HCEC 1CT (cell line): ENCODE data around the gene WDR88.
A peak's percentile ranks its signal among the peaks of the same experiment; 100 is the strongest.
"Not testable (repeated sequence)": the region's sequence is repeated elsewhere in the genome, so short reads cannot be mapped to it uniquely, and the experiment has no call there.

ENCODE experiments used
- DNase-seq: peaks from one replicate; pipeline ENCODE4 v3.0.0-alpha.2; 2017

WDR88 gene

DNA sequence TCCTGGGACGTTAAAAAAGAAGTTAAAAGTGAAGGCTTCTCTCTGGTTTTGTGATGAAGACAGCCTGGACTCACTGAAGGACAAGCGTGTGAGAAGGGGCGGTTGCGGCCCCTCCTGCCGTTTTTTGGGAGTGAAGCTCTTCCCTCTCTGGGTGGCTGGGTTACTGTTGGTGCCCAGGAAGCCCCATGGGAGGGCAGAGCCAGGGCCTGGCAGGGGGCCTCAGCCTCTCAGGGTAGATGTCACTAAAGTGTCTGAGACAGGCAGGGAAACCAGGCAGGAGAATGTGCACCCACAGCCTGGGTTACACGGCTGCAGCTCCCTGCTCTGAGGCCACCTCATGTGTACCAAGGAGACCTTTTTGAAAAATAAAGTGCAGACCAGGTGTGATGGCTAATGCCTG, 1.5 kb upstream of the WDR88 start:
- no peak for DNase-seq

DNA sequence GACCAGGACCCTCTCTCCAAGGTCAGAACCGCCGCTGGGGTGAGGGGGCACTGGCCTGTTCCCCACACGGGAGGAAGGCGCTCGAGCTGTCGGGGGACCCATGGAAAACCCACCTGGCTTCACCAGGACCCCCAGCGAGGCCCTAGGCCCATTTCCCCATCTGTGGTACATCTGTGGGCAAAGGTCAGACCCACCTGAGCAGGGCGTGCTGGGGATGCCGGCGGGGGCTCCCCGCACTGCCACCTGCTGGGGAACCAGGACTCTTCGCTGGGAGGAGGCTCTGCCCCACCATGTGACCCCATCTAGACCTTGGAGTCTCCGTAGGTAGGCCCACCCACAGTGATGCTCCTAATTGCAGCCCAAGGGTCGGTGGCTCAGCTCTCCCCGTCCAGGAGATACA, 511 bp downstream of the WDR88 start:
- DNase-seq = no peak

DNA sequence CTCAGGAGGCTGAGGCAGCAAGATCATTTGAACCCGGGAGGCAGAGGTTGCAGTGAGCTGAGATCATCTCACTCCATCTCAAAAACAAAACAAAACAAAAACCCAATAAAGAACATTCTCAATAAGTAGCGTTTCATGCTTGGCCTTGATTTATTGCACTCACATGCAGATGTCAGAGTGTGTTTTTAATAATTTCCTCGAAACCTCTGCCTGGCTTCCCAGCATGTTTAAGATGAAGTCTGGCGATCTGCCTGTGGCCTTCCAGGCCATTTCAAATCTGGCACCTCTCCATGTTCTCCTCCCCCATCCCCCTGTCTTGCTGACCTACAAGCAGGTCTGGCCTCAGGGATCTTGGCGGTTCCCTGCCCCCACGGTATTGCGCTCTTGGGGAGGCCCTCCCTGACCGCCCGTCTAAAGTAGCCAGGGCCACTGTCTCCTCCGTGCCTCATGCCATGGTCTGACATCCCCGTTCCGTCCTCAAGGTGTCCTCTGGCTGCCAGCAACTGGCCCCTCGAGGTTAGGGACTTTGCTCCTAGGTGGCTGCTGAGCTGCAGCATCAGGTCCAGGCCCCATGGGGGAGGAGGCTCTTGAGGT, 1.6 kb downstream of the WDR88 start:
- DNase-seq = no peak

DNA sequence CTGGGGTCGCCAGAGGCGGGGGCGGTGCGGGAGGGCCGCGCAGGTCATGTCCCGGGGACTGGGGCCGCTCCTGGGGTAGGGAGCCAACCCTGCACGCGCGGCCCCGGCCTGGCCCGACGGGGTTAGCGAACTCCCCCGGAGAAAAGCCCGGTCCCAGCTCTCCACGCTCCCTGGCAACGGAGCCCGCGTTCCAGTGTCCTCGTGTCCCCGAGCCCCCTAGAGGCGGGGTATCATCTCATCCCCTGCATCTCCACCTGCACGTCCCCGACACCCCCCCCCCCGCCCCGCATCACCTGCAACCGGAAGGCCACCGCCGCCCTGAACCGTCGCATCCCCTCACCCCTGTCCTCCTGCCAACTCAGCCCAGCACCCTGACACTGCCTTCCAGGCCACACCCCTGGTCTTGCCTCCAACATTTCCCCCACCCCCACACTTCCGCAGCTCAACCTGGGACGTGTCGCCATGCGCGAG, 2.7 kb downstream of the WDR88 start:
- DNase-seq = no peak

DNA sequence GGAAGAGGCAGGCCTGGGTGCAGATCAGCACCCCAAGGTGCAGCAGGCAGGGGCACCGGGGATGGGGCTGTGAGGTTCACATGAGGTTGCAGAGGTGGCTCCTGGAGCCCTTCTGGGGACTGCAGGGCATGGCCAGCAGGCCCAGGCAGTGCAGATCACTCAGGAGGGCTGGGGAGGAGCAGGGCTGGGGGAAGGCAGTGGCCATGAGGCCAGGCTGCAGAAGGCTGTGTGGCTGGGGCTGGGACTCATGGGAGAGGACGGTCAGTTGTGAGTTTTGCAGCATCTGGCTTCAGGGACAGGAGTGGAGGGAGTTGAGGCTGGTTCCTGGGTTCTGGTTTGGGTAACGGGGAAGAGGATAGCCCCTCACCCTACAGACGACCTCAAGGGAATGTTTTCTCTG, 7.3 kb downstream of the WDR88 start:
- no peak for DNase-seq

DNA sequence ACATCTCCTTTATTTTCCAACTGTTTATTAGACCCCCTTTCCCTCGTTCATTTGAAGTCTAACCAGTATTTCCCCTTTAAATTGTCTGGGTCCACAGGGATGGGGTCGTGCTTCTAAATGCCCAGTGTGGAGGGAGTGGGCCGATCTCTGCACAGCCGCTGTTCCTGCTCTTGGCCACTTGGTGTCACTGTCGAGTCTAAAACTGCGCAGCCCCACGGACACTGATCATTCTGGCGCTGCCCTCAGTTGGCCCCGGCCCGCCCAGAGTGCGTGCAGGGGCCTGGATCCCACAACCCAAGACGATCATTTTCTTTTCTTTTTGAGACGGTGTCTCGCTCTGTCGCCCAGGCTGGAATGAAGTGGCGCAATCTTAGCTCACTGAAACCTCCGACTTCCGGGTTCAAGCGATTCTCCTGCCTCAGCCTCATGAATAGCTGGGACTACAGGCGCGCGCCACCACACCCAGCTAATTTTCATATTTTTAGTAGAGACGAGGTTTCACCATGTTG, 12.0 kb downstream of the WDR88 start:
- DNase-seq = peak; percentile 43

DNA sequence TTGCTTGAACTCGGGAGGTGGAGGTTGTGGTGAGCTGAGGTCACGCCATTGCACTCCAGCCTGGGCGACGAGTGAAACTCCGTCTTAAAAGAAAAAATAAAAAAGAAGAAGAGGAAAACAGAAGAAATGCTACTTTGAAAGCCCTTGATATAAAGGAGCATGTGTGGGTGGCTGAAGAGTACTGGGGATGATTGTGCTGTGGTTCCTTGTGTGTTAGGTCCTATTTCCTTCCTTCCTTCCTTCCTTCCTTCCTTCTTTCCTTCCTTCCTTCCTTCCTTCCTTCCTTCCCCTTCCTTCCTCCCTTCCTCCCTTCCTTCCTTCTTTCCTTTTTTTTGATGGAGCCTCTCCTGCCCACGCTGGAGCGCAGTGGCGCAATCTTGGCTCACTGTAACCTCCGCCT, 14.3 kb downstream of the WDR88 start:
- no peak for DNase-seq

DNA sequence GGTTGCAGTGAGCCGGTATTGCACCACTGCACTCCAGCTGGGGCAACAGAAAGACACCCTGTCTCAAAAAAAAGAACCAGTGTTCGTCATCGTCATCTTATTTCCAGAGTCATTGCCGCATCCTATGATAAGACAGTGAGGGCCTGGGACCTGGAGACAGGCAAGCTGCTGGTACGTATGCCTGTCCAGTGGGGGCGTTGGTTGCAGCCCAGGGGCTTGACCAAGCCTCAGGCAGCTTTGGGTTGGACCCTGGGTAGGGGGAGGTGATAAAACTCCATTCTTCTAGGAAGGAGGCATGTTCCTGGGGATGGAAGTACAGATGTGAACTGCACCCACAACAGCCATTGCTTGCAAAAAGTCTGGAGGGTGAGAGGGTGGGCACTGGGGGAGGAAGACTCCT, 15.6 kb downstream of the WDR88 start:
- no peak for DNase-seq

DNA sequence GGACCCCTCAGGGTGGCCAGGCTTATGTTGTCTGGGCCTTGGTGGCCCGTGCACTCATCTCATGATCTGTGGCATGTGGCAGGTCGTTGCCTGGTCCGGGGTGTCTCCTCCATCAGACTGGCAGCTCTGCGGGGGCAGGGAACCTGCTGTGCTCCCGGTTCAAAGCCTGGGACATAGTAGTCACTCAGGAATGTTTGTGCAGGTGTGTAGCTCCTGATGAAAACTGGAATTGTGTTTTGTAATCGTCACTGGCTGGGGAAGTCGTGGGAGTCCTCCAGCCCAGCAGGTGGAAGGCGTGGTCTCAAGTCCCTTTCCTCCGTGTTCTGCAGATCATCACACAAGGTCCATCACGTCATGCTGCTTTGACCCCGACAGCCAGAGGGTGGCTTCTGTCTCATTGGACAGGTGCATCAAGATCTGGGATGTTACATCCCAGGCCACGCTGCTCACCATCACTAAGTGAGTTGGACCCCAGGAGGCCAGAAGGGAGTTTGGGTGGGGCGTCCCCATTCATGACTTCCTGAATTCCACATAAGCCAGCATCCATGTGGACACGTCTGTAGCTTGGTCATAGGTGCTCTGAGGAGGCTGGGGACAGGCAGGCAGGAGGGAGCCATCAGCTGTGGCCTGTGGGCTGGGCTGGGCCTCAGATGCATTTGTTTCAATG, 19.1 kb downstream of the WDR88 start:
- DNase-seq = no peak

DNA sequence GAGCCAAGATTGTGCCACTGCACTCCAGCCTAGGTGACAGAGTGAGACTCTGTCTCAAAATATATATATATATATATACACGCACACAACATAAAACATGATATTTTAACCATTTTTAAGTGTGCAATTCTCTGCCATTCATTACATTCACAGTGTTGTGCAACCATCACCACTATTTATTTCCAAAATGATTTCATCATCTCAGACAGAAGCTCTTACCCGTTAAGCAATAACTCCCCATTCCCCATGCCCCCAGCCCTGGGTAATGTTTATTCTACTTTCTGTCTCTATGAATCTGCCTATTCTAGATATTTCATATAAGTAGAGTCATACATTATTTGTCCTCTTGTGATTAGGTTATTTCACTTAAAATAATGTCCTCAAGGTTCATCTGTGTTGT, 20.3 kb downstream of the WDR88 start:
- no peak for DNase-seq

DNA sequence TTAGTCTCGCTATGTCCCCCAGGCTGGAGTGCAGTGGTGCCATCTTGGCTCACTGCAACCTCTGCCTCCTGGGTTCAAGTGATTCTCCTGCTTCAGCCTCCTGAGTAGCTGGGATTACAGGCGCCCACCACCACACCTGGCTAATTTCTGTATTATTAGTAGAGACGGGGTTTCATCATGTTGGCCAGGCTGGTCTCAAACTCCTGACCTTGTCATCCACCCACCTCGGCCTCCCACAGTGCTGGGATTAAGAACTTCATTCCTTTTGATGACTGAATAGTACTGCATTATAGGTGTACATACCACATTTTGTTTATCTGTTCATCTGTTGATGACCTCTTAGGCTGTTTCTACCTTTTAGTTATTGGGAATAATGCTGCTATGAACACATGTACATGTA, 20.7 kb downstream of the WDR88 start:
- not testable (repeated sequence) for DNase-seq

DNA sequence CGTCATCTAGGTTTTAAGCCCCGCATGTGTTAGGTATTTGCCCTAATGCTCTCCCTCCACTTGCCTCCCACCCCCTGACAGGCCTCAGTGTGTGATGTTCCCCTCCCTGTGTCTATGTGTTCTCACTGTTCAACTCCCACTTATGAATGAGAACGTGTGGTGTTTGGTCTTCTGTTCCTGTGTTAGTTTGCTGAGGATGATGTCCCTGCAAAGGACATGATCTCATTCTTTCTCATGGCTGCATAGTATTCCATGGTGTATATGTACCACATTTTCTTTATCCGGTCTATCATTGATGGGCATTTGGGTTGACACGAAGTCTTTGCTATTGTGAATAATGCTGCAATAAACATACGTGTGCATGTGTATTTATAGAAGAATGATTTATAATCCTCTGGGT, 22.4 kb downstream of the WDR88 start:
- DNase-seq = not testable (repeated sequence)

DNA sequence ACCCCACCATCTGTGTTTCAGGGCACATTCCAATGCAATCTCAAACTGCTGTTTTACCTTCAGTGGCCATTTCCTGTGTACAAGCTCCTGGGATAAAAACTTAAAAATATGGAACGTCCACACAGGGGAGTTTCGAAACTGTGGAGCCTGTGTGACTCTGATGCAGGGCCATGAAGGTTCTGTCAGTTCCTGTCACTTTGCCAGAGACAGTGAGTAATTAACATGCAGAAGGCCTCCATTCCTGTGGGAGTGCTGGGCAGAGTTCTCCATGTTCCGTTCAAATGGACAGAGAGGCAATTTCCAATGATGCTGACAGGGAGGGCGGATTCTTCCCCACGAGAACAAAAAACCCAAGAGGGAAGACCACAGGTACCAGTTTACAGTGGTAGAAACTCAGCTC, 24.4 kb downstream of the WDR88 start:
- peak; percentile 50 for DNase-seq

DNA sequence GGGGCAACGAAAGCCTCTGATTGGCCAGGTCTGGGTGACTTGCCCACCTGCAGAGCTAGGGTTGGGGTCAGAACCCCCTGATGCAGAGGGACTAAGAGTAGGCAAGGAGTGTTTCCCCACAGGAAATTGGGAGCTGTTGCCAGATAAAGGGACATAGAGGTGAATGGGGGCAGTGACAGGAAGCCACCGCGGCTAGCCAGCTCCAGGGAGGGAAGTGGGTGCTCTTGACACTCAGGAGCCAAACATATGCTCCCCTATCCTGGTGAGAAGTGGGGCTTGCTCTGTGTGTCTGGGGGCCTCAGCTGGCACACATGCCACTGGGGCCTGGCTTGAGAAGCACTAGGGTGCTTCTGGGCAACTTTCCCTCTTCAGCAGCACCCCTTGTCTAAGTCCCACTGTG, 26.0 kb downstream of the WDR88 start:
- no peak for DNase-seq

DNA sequence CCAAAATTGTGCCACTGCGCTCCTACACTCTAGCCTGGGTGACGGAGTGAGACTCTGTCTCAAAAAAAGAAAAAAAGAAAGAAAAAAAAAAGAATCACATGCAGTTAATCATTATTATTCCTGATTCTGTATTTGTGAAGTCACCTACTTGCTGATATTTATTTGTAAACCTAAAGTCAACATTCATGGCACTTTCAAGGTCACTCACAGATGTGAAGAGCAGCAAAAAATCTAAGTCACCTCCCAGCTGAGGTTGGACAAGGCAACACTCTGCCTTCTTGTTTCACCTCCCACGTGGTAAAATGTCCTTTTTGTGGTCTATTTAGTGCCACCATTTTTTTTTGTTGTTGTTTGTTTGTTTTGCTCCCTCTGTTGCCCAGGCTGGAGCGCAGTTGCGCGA, 26.5 kb downstream of the WDR88 start:
- no peak for DNase-seq

DNA sequence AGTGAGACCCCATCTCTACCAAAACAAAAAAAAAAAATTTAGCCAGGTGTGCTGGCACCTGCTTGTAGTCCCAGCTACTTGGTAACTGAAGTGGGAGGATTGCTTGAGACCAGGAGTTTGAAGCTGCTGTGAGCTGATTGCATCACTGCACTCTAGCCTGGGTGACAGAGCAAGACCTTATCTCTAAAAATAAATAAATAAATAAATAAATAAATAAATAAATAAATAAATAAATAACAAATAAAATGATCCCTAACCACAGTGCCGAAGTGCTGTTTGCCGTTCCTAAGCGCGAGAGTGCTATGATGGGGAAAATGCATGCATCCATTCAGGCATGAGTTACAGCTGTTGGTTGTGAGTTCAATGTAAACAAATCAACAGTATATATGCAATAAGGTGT, 27.2 kb downstream of the WDR88 start:
- DNase-seq = no peak

DNA sequence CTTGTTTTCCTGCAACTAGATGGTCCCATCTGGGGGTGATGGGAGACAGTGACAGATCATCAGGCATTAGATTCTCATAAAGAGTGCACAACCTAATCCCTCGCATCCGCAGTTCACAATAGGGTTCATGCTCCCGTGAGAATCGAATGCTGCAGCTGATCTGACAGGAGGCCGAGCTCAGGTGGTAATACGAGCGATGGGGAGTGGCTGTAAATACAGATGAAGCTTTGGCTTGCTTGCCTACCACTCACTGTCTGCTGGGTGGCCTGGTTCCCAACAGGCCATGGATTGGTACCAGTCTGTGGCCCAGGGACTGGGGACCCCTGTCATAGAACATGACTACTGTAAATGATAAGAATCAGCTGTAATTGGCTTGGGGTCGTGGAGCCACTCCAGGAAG, 28.0 kb downstream of the WDR88 start:
- no peak for DNase-seq

DNA sequence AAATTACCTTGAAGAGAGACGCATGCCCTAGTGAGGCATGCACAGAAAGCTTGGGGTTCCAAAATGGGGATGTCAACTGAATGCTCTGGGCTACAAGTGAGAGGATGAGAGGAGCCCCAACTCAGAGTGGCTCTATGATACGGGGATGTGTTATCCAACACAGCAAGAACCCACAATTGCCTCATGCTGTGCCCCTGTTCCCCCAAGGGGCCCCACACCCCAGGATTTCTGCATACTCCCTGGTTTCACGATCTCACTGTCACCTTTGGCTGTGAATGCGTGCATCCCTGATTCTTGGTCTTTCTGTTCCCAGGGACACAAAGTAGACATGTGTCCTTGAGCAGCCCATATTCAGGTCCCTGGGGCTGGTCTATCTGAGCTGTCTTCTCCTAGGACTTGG, 29.3 kb downstream of the WDR88 start:
- no peak for DNase-seq

DNA sequence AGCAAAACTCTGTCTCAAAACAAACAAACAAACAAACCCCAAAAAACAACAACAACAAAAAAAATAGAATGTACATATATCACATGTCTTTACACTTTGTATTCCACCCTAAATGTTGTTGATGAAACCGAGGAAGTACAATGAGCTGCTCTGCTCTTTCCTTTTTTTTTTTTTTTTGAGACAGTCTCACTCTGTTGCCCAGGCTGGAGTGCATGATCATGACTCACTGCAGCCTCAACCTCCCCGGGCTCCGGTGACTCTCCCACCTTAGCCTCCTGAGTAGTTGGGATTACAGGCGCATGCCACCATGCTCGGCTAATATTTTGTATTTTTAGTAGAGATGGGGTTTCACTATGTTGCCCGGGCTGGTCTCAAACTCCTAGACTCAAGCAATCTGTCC, 31.6 kb downstream of the WDR88 start:
- no peak for DNase-seq

DNA sequence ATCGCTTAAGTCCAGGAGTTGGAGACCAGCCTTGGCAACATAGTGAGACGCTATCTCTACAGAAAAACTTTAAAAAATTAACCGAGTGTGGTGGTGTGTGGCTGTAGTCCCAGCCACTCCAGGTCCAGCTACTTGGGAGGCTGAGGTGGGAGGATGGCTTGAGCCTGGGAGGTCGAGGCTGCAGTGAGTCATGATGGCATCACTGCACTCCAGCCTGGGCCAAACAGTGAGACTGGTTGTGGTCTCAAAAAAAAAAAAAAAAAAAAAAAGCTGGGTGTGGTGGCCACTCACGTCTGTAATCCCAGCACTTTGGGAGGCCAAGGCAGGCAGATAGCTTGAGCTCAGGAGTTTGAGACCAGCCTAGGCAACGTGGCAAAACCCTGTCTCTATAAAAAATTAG, 34.1 kb downstream of the WDR88 start:
- not testable (repeated sequence) for DNase-seq

DNA sequence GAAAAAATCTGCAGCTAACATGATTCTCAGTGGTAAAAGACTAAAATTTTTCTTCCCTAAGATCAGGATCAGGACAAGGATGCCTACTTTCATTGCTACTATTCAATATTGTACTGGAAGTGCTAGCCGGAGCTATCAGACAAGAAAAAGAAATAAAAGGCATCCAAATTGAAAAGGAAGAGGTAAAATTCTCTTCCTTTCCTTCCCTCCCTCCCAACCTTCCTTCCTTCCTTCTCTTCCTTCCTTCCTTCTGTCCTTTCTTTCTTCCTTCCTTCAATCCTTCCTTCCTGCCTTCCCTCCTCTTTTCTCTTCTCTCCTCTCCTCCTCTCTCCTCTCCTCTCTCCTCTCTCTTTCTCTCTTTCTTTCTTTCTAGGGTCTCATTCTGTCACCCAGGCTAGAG, 35.5 kb downstream of the WDR88 start:
- no peak for DNase-seq

DNA sequence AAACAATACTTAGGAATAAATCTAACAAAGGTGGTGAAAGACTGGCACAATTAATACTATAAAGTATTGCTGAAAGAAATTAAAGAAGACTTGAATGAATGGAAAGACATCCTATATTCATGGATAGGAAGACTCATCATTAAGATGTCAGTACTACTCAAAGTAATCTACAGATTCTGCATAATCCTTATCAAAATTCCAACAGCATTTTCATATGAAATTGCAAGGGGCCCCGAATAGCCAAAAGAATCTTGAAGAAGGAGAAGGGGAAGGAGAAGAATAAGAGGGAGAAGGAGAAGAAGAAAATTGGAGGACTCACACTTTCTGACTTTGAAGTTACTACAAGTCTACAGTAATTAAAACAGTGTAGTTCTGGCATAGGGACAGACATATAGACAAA, 36.6 kb downstream of the WDR88 start:
- DNase-seq = no peak

DNA sequence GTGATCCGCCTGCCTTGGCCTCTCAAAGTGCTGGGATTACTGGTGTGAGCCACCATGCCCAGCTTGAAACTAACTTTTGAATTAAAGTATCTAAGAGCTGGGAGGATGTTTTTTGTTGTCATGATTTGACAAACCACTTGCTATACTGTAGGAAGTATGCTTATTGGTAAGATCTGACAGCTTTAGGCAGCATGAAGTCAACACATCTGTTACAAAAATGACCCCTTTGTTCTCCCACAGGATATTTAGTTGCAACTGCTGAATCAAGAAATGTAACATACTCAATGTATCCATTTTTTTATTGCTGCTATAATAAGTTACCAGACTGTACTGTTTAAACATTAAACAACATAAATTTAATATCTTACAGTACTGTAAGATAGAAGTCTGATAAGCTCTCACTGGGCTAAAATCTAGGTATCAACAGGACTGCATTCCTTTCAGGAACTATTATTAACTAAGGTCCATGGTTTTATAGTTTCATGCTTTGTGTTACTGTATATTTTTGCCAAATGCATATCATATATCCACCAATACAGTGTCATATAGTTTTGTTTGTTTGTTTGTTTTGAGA, 39.4 kb downstream of the WDR88 start:
- DNase-seq = no peak

DNA sequence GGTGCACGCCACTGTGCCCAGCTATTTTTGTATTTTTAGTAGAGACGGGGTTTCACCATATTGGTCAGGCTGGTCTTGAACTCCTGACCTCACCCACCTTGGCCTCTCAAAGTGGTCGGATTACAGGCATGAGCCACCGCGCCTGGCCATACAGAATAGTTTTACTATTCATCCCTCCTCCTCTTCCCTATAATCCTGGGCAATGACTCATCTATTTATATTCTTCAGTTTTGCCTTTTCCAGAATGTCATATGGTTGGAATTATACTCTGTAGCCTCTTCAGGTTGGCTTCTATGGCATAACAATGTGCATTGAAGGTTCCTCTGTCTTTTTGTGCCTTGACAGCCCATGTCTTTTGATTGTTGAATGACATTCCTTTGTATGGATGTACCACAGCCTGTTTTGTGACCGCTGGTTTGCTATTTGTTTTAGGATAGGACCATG, 40.0 kb downstream of the WDR88 start:
- DNase-seq = peak; percentile 71

DNA sequence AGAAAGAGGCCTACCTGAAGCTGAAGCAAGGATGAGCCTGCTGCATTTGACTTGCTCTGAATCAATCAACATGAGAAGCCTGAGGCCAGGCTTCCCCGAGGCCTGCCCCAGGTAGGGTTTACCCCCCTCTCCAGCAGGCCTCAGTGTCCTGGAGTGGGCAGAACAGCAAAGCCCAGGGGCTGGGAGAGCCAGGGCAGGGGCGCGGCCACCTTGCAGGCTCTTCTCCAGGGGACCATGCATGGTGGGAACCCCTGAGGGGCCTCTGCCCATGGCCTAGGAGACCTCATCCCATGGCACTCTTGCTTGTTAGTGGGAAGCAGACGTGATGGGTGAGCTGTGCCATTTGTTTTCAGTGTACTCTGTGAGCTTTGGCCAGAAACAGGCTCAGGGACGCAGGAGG, 42.3 kb downstream of the WDR88 start:
- no peak for DNase-seq
